ENCODE results near the gene ESPN.

ESPN gene

GRCh38 chr1:6483017-6483760, 58.6 kb downstream of the ESPN start:
- FAIRE-seq (no peak), DNase-seq (ENCODE audit: insufficient read length, low spot score) (no peak)
- TF ChIP-seq POLR2A (IDR thresholded peaks at IDR 0.05; ENCODE audit: low read depth, low read length), result no peak

GRCh38 chr1:6483761-6484117, 59.2 kb downstream of the ESPN start:
- no peak for FAIRE-seq
- TF ChIP-seq POLR2A (IDR thresholded peaks at IDR 0.05; ENCODE audit: low read depth, low read length), result no peak
- no peak for DNase-seq (ENCODE audit: insufficient read length, low spot score)

GRCh38 chr1:6484826-6485167, 60.2 kb downstream of the ESPN start:
- DNase-seq (ENCODE audit: insufficient read length, low spot score), result no peak
- no peak for FAIRE-seq
- no peak for TF ChIP-seq POLR2A (IDR thresholded peaks at IDR 0.05; ENCODE audit: low read depth, low read length)

GRCh38 chr1:6485168-6486101, 60.9 kb downstream of the ESPN start:
- DNase-seq (ENCODE audit: insufficient read length, low spot score), result no peak
- no peak for TF ChIP-seq POLR2A (IDR thresholded peaks at IDR 0.05; ENCODE audit: low read depth, low read length)
- no peak for FAIRE-seq

DNA sequence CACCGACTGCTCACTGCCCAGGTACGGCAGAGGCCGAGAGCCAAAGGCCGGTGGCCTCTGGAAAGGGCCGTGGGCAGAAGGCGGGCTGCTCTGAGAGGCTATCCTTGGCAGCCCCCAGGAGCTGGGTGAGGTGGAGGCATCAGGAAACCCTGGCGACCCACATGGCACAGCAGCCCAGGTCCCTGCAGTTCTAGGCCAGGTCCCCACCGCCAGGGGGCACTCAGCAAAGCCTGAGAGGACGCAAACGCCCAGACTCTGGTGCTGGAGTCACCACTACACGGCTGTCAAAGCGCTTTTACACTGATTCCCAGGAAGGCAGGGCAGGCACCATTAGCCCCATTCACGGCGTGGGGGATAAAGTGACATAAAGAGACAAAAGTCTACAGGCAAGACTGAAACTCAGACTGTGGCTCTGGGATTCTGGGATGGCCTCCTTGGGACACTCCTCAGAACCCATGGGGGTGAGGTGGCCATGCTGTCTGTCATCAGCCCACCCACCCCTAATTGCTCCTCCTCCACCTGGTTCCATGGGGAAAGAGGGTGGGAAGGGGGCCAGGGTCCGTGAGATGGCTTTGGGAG, 61.9 kb downstream of the ESPN start:
- TF ChIP-seq POLR2A (IDR thresholded peaks at IDR 0.05; ENCODE audit: low read depth, low read length), result no peak
- peak; percentile 90 for DNase-seq (ENCODE audit: insufficient read length, low spot score)
- FAIRE-seq, result peak; percentile 20

GRCh38 chr1:6487804-6488484, 63.4 kb downstream of the ESPN start:
- no peak for TF ChIP-seq POLR2A (IDR thresholded peaks at IDR 0.05; ENCODE audit: low read depth, low read length)
- DNase-seq (ENCODE audit: insufficient read length, low spot score) (no peak), FAIRE-seq (no peak)

GRCh38 chr1:6488602-6489382, 64.2 kb downstream of the ESPN start:
- TF ChIP-seq POLR2A (IDR thresholded peaks at IDR 0.05; ENCODE audit: low read depth, low read length), result no peak
- DNase-seq (ENCODE audit: insufficient read length, low spot score) (no peak), FAIRE-seq (no peak)

DNA sequence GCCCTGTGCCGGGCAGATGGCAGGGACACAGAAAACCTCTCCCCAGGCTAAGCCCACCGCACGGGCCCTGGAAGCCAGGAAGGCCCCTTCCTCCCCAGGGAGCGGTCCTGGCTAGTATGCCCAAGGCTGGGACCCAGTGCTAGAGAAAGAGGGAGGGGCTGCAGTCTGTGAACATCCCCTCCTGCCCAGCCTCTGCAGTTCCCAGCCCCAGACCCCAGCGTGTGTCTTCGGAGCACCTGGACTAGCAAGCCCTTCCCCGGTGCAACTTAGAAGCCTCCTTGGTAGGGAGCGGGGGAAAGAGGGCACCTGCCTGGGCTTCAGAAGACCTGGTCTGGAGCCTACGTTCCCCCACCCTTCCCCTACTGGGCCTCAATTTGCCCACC, 64.8 kb downstream of the ESPN start:
- no peak for TF ChIP-seq POLR2A (IDR thresholded peaks at IDR 0.05; ENCODE audit: low read depth, low read length)
- FAIRE-seq, result no peak
- DNase-seq (ENCODE audit: insufficient read length, low spot score), result no peak

DNA sequence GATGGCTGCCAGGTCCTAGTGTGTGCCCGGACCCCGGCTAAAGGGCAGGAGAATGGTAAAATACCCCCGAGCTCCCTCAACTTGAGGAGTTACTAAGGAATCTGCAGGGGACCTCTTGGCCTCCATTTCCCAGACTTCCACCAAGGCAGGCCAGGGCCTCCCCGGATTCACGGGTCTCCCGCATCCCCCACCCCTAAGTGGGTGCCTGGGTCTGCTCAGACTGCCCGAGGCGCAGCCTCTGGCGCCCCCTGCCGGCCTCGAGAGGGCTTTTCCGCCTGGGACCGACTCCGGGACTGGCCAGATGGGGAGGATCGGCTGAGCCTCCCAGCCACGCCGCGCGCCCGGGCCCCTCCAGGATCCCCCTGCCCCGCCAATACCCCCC, 65.2 kb downstream of the ESPN start:
- no peak for TF ChIP-seq POLR2A (IDR thresholded peaks at IDR 0.05; ENCODE audit: low read depth, low read length)
- DNase-seq (ENCODE audit: insufficient read length, low spot score) (peak; percentile 79), FAIRE-seq (no peak)

GRCh38 chr1:6490181-6491080, 65.9 kb downstream of the ESPN start:
- no peak for FAIRE-seq
- no peak for TF ChIP-seq POLR2A (IDR thresholded peaks at IDR 0.05; ENCODE audit: low read depth, low read length)
- DNase-seq (ENCODE audit: insufficient read length, low spot score), result peak; percentile 61

GRCh38 chr1:6491081-6491449, 66.5 kb downstream of the ESPN start:
- DNase-seq (ENCODE audit: insufficient read length, low spot score) (no peak), FAIRE-seq (no peak)
- TF ChIP-seq POLR2A (IDR thresholded peaks at IDR 0.05; ENCODE audit: low read depth, low read length), result no peak

DNA sequence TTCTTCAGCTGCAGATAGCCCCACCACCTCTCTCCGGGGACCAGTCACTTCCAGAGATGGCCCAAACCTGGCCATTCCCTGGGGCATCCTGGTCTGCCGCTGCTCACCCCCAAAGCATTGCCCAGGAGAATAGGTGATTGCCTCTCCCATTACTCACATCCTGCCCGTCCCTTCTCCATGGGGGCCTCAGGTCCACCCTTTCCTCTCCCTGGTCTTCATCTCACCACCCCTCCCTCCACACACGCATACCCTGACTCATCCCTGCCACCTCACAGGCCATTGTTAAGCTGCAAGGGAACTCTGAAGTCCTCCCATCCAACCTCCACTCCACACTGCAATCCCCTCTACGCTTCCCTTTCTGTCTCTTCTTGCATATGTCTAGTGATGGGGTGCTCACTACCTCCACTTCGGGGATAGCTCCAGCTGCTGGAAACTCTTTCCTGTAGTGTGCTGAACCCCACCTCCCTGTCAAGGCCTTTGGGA, 66.9 kb downstream of the ESPN start, which contains the start of gene PLEKHG5:
Gene PLEKHG5, minus strand, starts transcription at position 188 of the 483 bp plus-strand sequence. CDS start 14,096 bp downstream, outside the sequence.
- FAIRE-seq (peak; percentile 93), DNase-seq (ENCODE audit: insufficient read length, low spot score) (peak; percentile 71)
- TF ChIP-seq POLR2A (IDR thresholded peaks at IDR 0.05; ENCODE audit: low read depth, low read length), result 0 out of 2 replicates have a peak, but pooled peaks have one; percentile 12

Measured in H54 (cell line).